DOHH2 (cell line): ENCODE results near the gene NPAS2.

Source experiments
- H3F3A ChIP-seq: fragments of 200-600 bp; sonication (generic), shearing (Covaris generic); 2 replicates; pipeline ENCODE4 v1.6.0; 2016; ENCODE audit warnings: antibody characterized with exemption, mild to moderate bottlenecking; ENCODE audit not compliant: control insufficient read depth, insufficient read depth
- H3K27ac ChIP-seq: fragments of 200-600 bp; sonication (generic); 2 replicates; pipeline ENCODE4 v1.5.1; 2014; ENCODE audit warnings: low read depth, mild to moderate bottlenecking, low read length, moderate library complexity
- H3K27me3 ChIP-seq: fragments of 200-600 bp; sonication (generic); 2 replicates; pipeline ENCODE4 v1.6.1; 2014; ENCODE audit warnings: mild to moderate bottlenecking, low read length, mixed read lengths; ENCODE audit not compliant: control insufficient read depth
- H3K36me3 ChIP-seq: fragments of 200-600 bp; sonication (generic); 2 replicates; pipeline ENCODE4 v1.6.1; 2014; ENCODE audit warnings: mild to moderate bottlenecking, low read length, moderate library complexity, mixed read lengths; ENCODE audit not compliant: control insufficient read depth
- H3K4me1 ChIP-seq: fragments of 200-600 bp; sonication (generic); 2 replicates; pipeline ENCODE4 v1.6.1; 2014; ENCODE audit warnings: mild to moderate bottlenecking, low read length, mixed read lengths; ENCODE audit not compliant: control insufficient read depth
- H3K4me2 ChIP-seq: fragments of 200-600 bp; sonication (generic); 2 replicates; pipeline ENCODE4 v1.6.0; 2014; ENCODE audit warnings: mild to moderate bottlenecking, low read length, moderate library complexity
- H3K4me3 ChIP-seq: fragments of 200-600 bp; sonication (generic); 2 replicates; pipeline ENCODE4 v1.5.1; 2014; ENCODE audit warnings: mild to moderate bottlenecking, low read length, mixed read lengths
- H3K79me2 ChIP-seq: fragments of 200-600 bp; sonication (generic); 2 replicates; pipeline ENCODE4 v1.6.1; 2014; ENCODE audit warnings: mild to moderate bottlenecking, low read length, mixed read lengths; ENCODE audit not compliant: control insufficient read depth
- H3K9me2 ChIP-seq: fragments of 200-600 bp; sonication (generic); replicated peaks from 2 replicates; pipeline ENCODE4 v1.6.1; 2014; ENCODE audit warnings: mild to moderate bottlenecking, low read length, mixed read lengths; ENCODE audit not compliant: control insufficient read depth
- H3K9me3 ChIP-seq: fragments of 200-600 bp; sonication (generic); 2 replicates; pipeline ENCODE4 v1.6.1; 2014; ENCODE audit warnings: antibody characterized with exemption, low read length, mixed read lengths; ENCODE audit not compliant: control insufficient read depth, insufficient read depth
- H4K20me1 ChIP-seq: fragments of 200-600 bp; sonication (generic); 2 replicates; pipeline ENCODE4 v1.6.0; 2014; ENCODE audit warnings: low read depth, mild to moderate bottlenecking, antibody characterized with exemption, low read length, moderate library complexity; ENCODE audit not compliant: control insufficient read depth, insufficient read depth
- EZH2phosphoT487 ChIP-seq: fragments of 200-600 bp; sonication (generic); IDR thresholded peaks from 2 replicates; pipeline ENCODE4 v1.6.1; 2017; ENCODE audit warnings: borderline replicate concordance, mild to moderate bottlenecking, antibody characterized with exemption, low read length, moderate library complexity, mixed read lengths
- TF ChIP-seq, protein P1 (sequence below): fragments of 200-600 bp; sonication (generic); IDR thresholded peaks from one replicate; pipeline ENCODE4 v1.5.1; 2014; ENCODE audit warnings: antibody characterized with exemption, mild to moderate bottlenecking, low read depth, low read length; ENCODE audit not compliant: poor library complexity, severe bottlenecking

NPAS2 gene

GRCh38 chr2:101038455-101039255 lies 218.7 kb downstream of the NPAS2 start:
- Histone ChIP-seq H3K4me1 (peaks cover 3% of the 10 kb centered on the region; the same call in 1 of the 2 replicates), H3K9me2 (no peaks in the 10 kb centered on the region), H3K4me3 (no peak overlapping the region), H3K9me3 (no peaks in the 10 kb centered on the region), H3K27ac (no peak overlapping the region), H4K20me1 (no peaks in the 10 kb centered on the region), H3K36me3 (no peaks in the 10 kb centered on the region), H3K4me2 (no peak overlapping the region), H3F3A (no peaks in the 10 kb centered on the region), H3K27me3 (0 out of 2 replicates have a peak, but pooled peaks cover 3% of the 10 kb centered on the region), H3K79me2 (no peaks in the 10 kb centered on the region)
- TF ChIP-seq, protein P1, sequence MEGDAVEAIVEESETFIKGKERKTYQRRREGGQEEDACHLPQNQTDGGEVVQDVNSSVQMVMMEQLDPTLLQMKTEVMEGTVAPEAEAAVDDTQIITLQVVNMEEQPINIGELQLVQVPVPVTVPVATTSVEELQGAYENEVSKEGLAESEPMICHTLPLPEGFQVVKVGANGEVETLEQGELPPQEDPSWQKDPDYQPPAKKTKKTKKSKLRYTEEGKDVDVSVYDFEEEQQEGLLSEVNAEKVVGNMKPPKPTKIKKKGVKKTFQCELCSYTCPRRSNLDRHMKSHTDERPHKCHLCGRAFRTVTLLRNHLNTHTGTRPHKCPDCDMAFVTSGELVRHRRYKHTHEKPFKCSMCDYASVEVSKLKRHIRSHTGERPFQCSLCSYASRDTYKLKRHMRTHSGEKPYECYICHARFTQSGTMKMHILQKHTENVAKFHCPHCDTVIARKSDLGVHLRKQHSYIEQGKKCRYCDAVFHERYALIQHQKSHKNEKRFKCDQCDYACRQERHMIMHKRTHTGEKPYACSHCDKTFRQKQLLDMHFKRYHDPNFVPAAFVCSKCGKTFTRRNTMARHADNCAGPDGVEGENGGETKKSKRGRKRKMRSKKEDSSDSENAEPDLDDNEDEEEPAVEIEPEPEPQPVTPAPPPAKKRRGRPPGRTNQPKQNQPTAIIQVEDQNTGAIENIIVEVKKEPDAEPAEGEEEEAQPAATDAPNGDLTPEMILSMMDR, result peak; percentile 63
- TF ChIP-seq EZH2phosphoT487, result no peak

GRCh38 chr2:101040072-101040471 lies 220.1 kb downstream of the NPAS2 start:
- Histone ChIP-seq H3K9me3 (no peaks in the 10 kb centered on the region), H3K4me1 (peaks cover 3% of the 10 kb centered on the region; the same call in 1 of the 2 replicates), H3K4me3 (no peak overlapping the region), H3K4me2 (no peak overlapping the region), H3K79me2 (no peaks in the 10 kb centered on the region), H4K20me1 (no peaks in the 10 kb centered on the region), H3K27me3 (0 out of 2 replicates have a peak, but pooled peaks cover 3% of the 10 kb centered on the region), H3K27ac (no peak overlapping the region), H3F3A (no peaks in the 10 kb centered on the region), H3K9me2 (no peaks in the 10 kb centered on the region), H3K36me3 (no peaks in the 10 kb centered on the region)
- TF ChIP-seq, protein P1, result no peak
- no peak for TF ChIP-seq EZH2phosphoT487

DNA sequence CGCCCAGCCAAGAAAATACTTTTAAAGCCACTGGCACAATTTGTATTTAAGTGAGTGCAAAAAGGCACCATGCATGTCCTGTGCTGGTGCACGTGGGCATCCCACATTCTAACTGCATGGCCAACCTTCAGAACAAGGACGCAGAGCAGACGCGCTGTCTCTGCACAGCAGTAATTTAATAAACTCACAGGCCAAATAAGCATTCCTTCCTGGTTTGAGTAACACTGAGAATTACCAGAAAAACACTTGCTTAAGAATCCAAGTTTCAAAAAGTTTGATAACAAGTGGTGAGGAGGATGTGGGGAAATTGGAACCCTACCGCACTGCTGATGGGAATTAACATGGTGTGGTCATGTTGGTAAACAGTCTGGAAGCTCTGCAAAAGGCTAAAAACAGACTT lies 220.8 kb downstream of the NPAS2 start:
- no peak for TF ChIP-seq EZH2phosphoT487
- TF ChIP-seq, protein P1, result no peak
- H3K27ac ChIP-seq, result no peak overlapping the region
- H4K20me1 ChIP-seq, result no peaks in the 10 kb centered on the region

More for the DNA sequence above, 220.8 kb downstream of the NPAS2 start:
- H3K9me2 ChIP-seq, result no peaks in the 10 kb centered on the region
- no peak overlapping the region for H3K4me2 ChIP-seq
- no peaks in the 10 kb centered on the region for H3F3A ChIP-seq
- H3K27me3 ChIP-seq, result 0 out of 2 replicates have a peak, but pooled peaks cover 3% of the 10 kb centered on the region
- H3K9me3 ChIP-seq, result no peaks in the 10 kb centered on the region
- H3K36me3 ChIP-seq, result no peaks in the 10 kb centered on the region
- no peak overlapping the region for H3K4me3 ChIP-seq
- peaks cover 3% of the 10 kb centered on the region; the same call in 1 of the 2 replicates for H3K4me1 ChIP-seq
- H3K79me2 ChIP-seq, result no peaks in the 10 kb centered on the region
